ENCODE results near the gene SLC5A11. TPM values are rescaled to one million over a fixed set of nuclear protein-coding genes. Genes with fewer than 3 reads are reported as not detected.

SLC5A11 gene
- total and polyA plus RNA-seq, 2 donors (not counting 1 experiment from before 2014, with no cell fraction given) = 0.62 to 0.84 TPM

GRCh38 chr16:24852281-24852721 lies 6.5 kb downstream of the SLC5A11 start:
- Histone ChIP-seq H2AFZ (ENCODE audit: insufficient read depth, low read depth, low read length, poor library complexity, severe bottlenecking) (no peak overlapping the region), H3K4me3 (ENCODE audit: control extremely low read depth in 1 of 5, extremely low read depth in 1 of 5, insufficient read depth in 1 of 5, low read depth in 2 of 5, low read length in 4 of 5) (no peak overlapping the region), H3K36me3 (replicated peaks in 1 of 2; ENCODE audit: control extremely low read depth in 1 of 2, control insufficient read depth in 1 of 2, extremely low read depth in 1 of 2, insufficient read depth in 2 of 2, low read length in 1 of 2) (no peaks in the 10 kb centered on the region), H3K79me2 (ENCODE audit: control insufficient read depth, insufficient read depth, low read length) (no peaks in the 10 kb centered on the region), H3K4me2 (replicated peaks; ENCODE audit: low read depth, low read length, poor library complexity, severe bottlenecking) (no peak overlapping the region), H3K9me3 (ENCODE audit: control extremely low read depth in 1 of 3, control insufficient read depth in 2 of 3, insufficient read depth in 1 of 3, low read length in 2 of 3) (peaks cover 0 to 7% (median 0%) of the 10 kb centered on the region in 3 donors), H3K27ac (ENCODE audit: low read length in 2 of 2) (no peak overlapping the region), H3K4me1 (ENCODE audit: control insufficient read depth in 2 of 2, insufficient read depth in 2 of 2, low read length in 2 of 2) (no peaks in the 10 kb centered on the region), H4K20me1 (ENCODE audit: control insufficient read depth, insufficient read depth, low read length, poor library complexity, severe bottlenecking) (no peaks in the 10 kb centered on the region), H3K27me3 (replicated peaks in 1 of 4; ENCODE audit: control extremely low read depth in 1 of 4, control insufficient read depth in 3 of 4, insufficient read depth in 4 of 4, low read length in 3 of 4) (peaks cover 0 to under 1% (median 0%) of the 10 kb centered on the region in 4 experiments), H3K9ac (ENCODE audit: low read length) (no peak overlapping the region)
- intact Hi-C loops (cut with micrococcal nuclease) = no loop called here
- ATAC-seq (ENCODE audit: low read depth) (no peak), DNase-seq (no peak)
- Mint-ChIP-seq H3K27ac (no peak overlapping the region), H3K4me1 (no peaks in the 10 kb centered on the region), H3K9me3 (ENCODE audit: insufficient read depth) (no peaks in the 10 kb centered on the region), H3K4me3 (no peak overlapping the region), H3K27me3 (peaks cover 7% of the 10 kb centered on the region)
- ChIA-PET POLR2A (no interaction called here), CTCF (no interaction called here)
- TF ChIP-seq EZH2 (IDR thresholded peaks at IDR 0.05; ENCODE audit: borderline replicate concordance, insufficient read depth, low read depth, low read length, poor library complexity, severe bottlenecking) = no peak
- no peak for TF ChIP-seq CTCF (IDR thresholded peaks at IDR 0.05)
- 82% methylated on average over 3 of the region's 8 CpGs for WGBS (ENCODE audit: insufficient coverage)

GRCh38 chr16:24853169-24853824 lies 7.5 kb downstream of the SLC5A11 start:
- H3K4me3 Mint-ChIP-seq = no peak overlapping the region
- no peak overlapping the region for H3K27ac Mint-ChIP-seq
- no peaks in the 10 kb centered on the region for H3K9me3 Mint-ChIP-seq (ENCODE audit: insufficient read depth)
- intact Hi-C loops (cut with micrococcal nuclease) = no loop called here
- no peaks in the 10 kb centered on the region for H3K4me1 Mint-ChIP-seq
- H3K27me3 ChIP-seq (replicated peaks in 1 of 4; ENCODE audit: control extremely low read depth in 1 of 4, control insufficient read depth in 3 of 4, insufficient read depth in 4 of 4, low read length in 3 of 4) = peaks cover 0 to 4% (median 0%) of the 10 kb centered on the region in 4 experiments
- CTCF ChIA-PET = no interaction called here
- TF ChIP-seq EZH2 (IDR thresholded peaks at IDR 0.05; ENCODE audit: borderline replicate concordance, insufficient read depth, low read depth, low read length, poor library complexity, severe bottlenecking) (no peak), CTCF (IDR thresholded peaks at IDR 0.05) (no peak)
- no peak overlapping the region for H3K27ac ChIP-seq (ENCODE audit: low read length in 2 of 2)
- H3K9me3 ChIP-seq (ENCODE audit: control extremely low read depth in 1 of 3, control insufficient read depth in 2 of 3, insufficient read depth in 1 of 3, low read length in 2 of 3) = peaks cover 0 to 7% (median 0%) of the 10 kb centered on the region in 3 donors
- H3K27me3 Mint-ChIP-seq = peaks cover 10% of the 10 kb centered on the region
- DNase-seq (no peak), ATAC-seq (ENCODE audit: low read depth) (no peak)
- H3K4me2 ChIP-seq (replicated peaks; ENCODE audit: low read depth, low read length, poor library complexity, severe bottlenecking) = no peak overlapping the region
- POLR2A ChIA-PET = no interaction called here
- H3K36me3 ChIP-seq (replicated peaks in 1 of 2; ENCODE audit: control extremely low read depth in 1 of 2, control insufficient read depth in 1 of 2, extremely low read depth in 1 of 2, insufficient read depth in 2 of 2, low read length in 1 of 2) = no peaks in the 10 kb centered on the region
- H4K20me1 ChIP-seq (ENCODE audit: control insufficient read depth, insufficient read depth, low read length, poor library complexity, severe bottlenecking) = no peaks in the 10 kb centered on the region
- H3K9ac ChIP-seq (ENCODE audit: low read length) = no peak overlapping the region
- no peak overlapping the region for H2AFZ ChIP-seq (ENCODE audit: insufficient read depth, low read depth, low read length, poor library complexity, severe bottlenecking)
- 88% methylated on average over 8 of the region's 8 CpGs for WGBS (ENCODE audit: insufficient coverage)
- H3K79me2 ChIP-seq (ENCODE audit: control insufficient read depth, insufficient read depth, low read length) = no peaks in the 10 kb centered on the region
- H3K4me1 ChIP-seq (ENCODE audit: control insufficient read depth in 2 of 2, insufficient read depth in 2 of 2, low read length in 2 of 2) = no peaks in the 10 kb centered on the region
- H3K4me3 ChIP-seq (ENCODE audit: control extremely low read depth in 1 of 5, extremely low read depth in 1 of 5, insufficient read depth in 1 of 5, low read depth in 2 of 5, low read length in 4 of 5) = no peak overlapping the region

Measured in B cell (primary cell).